ENCODE results near the gene CEP97.

DNA sequence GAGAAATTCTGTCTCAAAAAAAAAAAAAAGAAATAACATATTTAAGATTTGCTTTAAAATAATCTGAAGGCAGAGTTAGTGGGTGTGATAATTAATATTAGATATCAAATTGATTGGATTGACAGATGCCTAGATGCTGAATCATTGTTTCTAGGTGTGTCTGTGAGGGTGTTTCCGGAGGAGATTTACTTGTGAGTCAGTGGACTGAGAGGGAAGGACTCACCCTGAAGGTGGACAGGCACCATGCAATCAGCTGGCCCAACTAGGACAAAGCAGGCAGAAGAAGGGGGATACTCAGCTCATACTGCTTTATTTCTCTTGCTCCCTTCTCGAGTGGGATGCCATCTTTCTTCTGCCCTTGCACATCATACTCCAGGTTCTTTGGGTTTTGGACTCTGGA is 21.2 kb upstream of the CEP97 start:
- TF ChIP-seq, protein P1, sequence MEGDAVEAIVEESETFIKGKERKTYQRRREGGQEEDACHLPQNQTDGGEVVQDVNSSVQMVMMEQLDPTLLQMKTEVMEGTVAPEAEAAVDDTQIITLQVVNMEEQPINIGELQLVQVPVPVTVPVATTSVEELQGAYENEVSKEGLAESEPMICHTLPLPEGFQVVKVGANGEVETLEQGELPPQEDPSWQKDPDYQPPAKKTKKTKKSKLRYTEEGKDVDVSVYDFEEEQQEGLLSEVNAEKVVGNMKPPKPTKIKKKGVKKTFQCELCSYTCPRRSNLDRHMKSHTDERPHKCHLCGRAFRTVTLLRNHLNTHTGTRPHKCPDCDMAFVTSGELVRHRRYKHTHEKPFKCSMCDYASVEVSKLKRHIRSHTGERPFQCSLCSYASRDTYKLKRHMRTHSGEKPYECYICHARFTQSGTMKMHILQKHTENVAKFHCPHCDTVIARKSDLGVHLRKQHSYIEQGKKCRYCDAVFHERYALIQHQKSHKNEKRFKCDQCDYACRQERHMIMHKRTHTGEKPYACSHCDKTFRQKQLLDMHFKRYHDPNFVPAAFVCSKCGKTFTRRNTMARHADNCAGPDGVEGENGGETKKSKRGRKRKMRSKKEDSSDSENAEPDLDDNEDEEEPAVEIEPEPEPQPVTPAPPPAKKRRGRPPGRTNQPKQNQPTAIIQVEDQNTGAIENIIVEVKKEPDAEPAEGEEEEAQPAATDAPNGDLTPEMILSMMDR (optimal IDR thresholded peaks at IDR 0.05 in 1 of 3, IDR thresholded peaks at IDR 0.05 in 1 of 3, conservative IDR thresholded peaks at IDR 0.05 in 1 of 3; ENCODE audit: extremely low read depth in 1 of 3, insufficient read depth in 2 of 3, low read length in 3 of 3), result no peak
- no peak for TF ChIP-seq EZH2 (IDR thresholded peaks at IDR 0.05; ENCODE audit: low read length)

All from keratinocyte (primary cell).